ENCODE data around the gene ZC3H6. TPM values are rescaled to one million over a fixed set of nuclear protein-coding genes. Genes with fewer than 3 reads are reported as not detected.
A peak's percentile ranks its signal among the peaks of the same experiment; 100 is the strongest.

ZC3H6 gene
- total RNA-seq, 1 donor from 2014 or later, result 21.7 TPM

DNA sequence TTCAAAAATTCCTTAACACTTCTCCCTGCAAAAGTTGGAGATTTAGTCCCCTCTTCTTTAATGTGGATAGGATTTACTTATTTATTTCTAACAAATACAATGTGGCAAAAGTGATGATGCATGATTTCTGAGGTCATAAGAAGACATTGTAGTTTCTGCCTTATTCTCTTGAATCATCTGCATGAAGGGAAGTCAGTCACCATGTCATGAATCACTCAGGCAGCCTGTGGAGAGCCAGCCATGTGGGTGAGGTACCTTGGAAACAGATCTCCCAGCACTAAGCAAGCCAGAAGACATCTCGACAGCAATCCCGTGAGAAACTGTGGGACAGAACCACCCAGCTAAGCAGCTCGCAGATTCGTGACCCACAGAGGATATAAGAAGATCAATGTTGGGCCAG is 17.8 kb upstream of the ZC3H6 start:
- Mint-ChIP-seq H3K4me3 (no peak overlapping the region), H3K27ac (no peak overlapping the region), H3K9me3 (peaks cover 5% of the 10 kb centered on the region), H3K27me3 (ENCODE audit: insufficient read depth, low read depth) (peaks cover 4% of the 10 kb centered on the region), H3K4me1 (peaks cover 18% of the 10 kb centered on the region), H3K36me3 (peaks cover 1% of the 10 kb centered on the region)
- Histone ChIP-seq H3K9me3 (ENCODE audit: low read depth) (no peaks in the 10 kb centered on the region), H3K4me2 (no peak overlapping the region), H3K36me3 (no peaks in the 10 kb centered on the region), H3F3A (ENCODE audit: low read depth) (peaks cover 9% of the 10 kb centered on the region), H3K79me2 (ENCODE audit: low read depth) (peaks cover 17% of the 10 kb centered on the region), H3K9ac (no peak overlapping the region), H3K27me3 (no peaks in the 10 kb centered on the region), H2AFZ (replicated peaks) (no peak overlapping the region), H3K4me3 (no peak overlapping the region), H3K27ac (no peak overlapping the region), H3K4me1 (peaks cover 7% of the 10 kb centered on the region), H4K20me1 (ENCODE audit: low read depth) (no peaks in the 10 kb centered on the region)
- DNase-seq (ENCODE audit: low spot score), result no peak
- TF ChIP-seq EZH2phosphoT487 (IDR thresholded peaks at IDR 0.05) (no peak), EZH2 (IDR thresholded peaks at IDR 0.05) (no peak)
- TF ChIP-seq, protein P1, sequence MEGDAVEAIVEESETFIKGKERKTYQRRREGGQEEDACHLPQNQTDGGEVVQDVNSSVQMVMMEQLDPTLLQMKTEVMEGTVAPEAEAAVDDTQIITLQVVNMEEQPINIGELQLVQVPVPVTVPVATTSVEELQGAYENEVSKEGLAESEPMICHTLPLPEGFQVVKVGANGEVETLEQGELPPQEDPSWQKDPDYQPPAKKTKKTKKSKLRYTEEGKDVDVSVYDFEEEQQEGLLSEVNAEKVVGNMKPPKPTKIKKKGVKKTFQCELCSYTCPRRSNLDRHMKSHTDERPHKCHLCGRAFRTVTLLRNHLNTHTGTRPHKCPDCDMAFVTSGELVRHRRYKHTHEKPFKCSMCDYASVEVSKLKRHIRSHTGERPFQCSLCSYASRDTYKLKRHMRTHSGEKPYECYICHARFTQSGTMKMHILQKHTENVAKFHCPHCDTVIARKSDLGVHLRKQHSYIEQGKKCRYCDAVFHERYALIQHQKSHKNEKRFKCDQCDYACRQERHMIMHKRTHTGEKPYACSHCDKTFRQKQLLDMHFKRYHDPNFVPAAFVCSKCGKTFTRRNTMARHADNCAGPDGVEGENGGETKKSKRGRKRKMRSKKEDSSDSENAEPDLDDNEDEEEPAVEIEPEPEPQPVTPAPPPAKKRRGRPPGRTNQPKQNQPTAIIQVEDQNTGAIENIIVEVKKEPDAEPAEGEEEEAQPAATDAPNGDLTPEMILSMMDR (IDR thresholded peaks at IDR 0.05), result no peak

DNA sequence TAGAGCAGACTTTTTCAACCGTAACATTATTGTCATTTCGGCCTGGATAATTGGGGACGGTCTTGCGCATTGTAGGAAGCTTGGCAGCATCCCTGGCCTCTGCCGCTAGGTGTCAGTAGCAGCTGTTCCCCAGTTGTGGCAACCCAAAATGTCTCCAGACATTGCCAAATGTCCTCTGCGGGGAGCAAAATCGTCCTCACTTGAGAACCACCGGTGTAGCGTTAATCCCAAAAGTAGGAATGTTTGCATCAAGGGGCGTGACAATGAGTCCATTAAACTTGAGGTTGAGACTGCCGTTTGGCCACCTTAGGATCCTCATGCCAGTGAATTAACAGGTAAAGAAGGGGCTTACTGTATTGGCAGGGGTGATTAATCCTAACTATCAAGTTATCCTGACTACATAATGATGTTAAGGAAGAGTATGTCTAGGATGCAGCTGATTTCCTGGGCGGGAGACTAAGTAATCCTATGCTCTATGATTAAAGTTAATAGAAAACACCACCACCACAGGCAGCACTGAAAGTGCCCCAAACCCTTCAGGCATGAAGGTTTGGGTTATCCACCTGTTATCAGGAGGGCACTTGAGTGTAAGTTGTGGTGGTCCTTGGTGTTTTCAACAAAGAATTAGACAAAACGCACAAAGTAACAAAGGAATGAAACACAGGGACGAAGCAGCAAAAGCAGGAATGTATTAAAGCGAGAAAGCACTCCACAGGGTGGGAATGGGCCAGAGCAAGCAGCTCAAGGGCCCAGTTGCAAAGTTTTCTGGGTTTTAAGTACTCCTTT is 15.7 kb upstream of the ZC3H6 start:
- Histone ChIP-seq H3K4me1 (no peaks in the 10 kb centered on the region), H3F3A (ENCODE audit: low read depth) (peaks cover 2% of the 10 kb centered on the region), H3K36me3 (no peaks in the 10 kb centered on the region), H3K27ac (no peak overlapping the region), H3K79me2 (ENCODE audit: low read depth) (no peaks in the 10 kb centered on the region), H2AFZ (replicated peaks) (peak overlapping the region; percentile 80), H4K20me1 (ENCODE audit: low read depth) (no peaks in the 10 kb centered on the region), H3K9me3 (ENCODE audit: low read depth) (no peaks in the 10 kb centered on the region), H3K4me3 (no peak overlapping the region), H3K27me3 (no peaks in the 10 kb centered on the region), H3K9ac (no peak overlapping the region), H3K4me2 (peak overlapping the region; percentile 6)
- H3K27me3 Mint-ChIP-seq (ENCODE audit: insufficient read depth, low read depth), result peaks cover 4% of the 10 kb centered on the region
- peaks cover 8% of the 10 kb centered on the region for H3K4me1 Mint-ChIP-seq
- peak; percentile 86 for DNase-seq (ENCODE audit: low spot score)
- H3K27ac Mint-ChIP-seq, result no peak overlapping the region
- peak overlapping the region; percentile 25 for H3K4me3 Mint-ChIP-seq
- H3K9me3 Mint-ChIP-seq, result peaks cover 9% of the 10 kb centered on the region
- peaks cover 1% of the 10 kb centered on the region for H3K36me3 Mint-ChIP-seq
- TF ChIP-seq, protein P1 (IDR thresholded peaks at IDR 0.05), result peak; percentile 94
- TF ChIP-seq EZH2phosphoT487 (IDR thresholded peaks at IDR 0.05) (no peak), EZH2 (IDR thresholded peaks at IDR 0.05) (no peak)

DNA sequence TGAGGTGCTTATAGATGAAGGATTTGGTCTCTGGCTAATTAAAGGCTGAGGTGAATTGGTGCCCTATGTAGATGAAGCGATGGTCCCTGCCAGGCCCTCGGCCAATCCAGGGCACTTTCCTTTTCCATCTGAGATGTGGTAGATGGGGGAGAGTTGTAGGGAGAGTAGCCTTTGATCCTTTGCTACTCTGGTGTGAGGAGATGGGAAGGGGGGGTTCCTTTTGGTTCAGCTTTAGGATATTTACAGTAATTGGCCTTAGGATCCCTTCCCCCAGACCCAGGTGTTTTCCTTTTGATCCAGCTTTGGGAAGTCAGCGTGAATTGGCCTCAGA is 15.1 kb upstream of the ZC3H6 start:
- DNase-seq (ENCODE audit: low spot score), result no peak
- H2AFZ ChIP-seq (replicated peaks), result peak overlapping the region; percentile 80
- no peak overlapping the region for H3K4me3 ChIP-seq
- no peak overlapping the region for H3K4me2 ChIP-seq
- peaks cover 8% of the 10 kb centered on the region for H3K4me1 Mint-ChIP-seq
- no peaks in the 10 kb centered on the region for H3K36me3 ChIP-seq
- H3K27me3 ChIP-seq, result no peaks in the 10 kb centered on the region
- H3K4me3 Mint-ChIP-seq, result no peak overlapping the region
- H3K9ac ChIP-seq, result no peak overlapping the region
- no peak overlapping the region for H3K27ac Mint-ChIP-seq
- peaks cover 9% of the 10 kb centered on the region for H3K9me3 Mint-ChIP-seq
- peaks cover 1% of the 10 kb centered on the region for H3K36me3 Mint-ChIP-seq
- H3K9me3 ChIP-seq (ENCODE audit: low read depth), result no peaks in the 10 kb centered on the region
- H3K27ac ChIP-seq, result no peak overlapping the region
- no peaks in the 10 kb centered on the region for H3K79me2 ChIP-seq (ENCODE audit: low read depth)
- TF ChIP-seq, protein P1 (IDR thresholded peaks at IDR 0.05), result no peak
- TF ChIP-seq EZH2 (IDR thresholded peaks at IDR 0.05) (no peak), EZH2phosphoT487 (IDR thresholded peaks at IDR 0.05) (no peak)
- peaks cover 4% of the 10 kb centered on the region for H3K27me3 Mint-ChIP-seq (ENCODE audit: insufficient read depth, low read depth)
- no peaks in the 10 kb centered on the region for H3F3A ChIP-seq (ENCODE audit: low read depth)
- H4K20me1 ChIP-seq (ENCODE audit: low read depth), result no peaks in the 10 kb centered on the region
- H3K4me1 ChIP-seq, result no peaks in the 10 kb centered on the region
